Astrocyte (in vitro differentiated cells and primary cell): Measurements from ENCODE around the gene USP16. TPM values are rescaled to one million over a fixed set of nuclear protein-coding genes. Genes with fewer than 3 reads are reported as not detected.

Source experiments
- DNase-seq: peaks from one replicate; pipeline ENCODE4 v3.0.0-alpha.2; 2010; ENCODE audit warnings: low read depth
- FAIRE-seq: peaks from 2 replicates; lab custom pipeline; 2011; peaks lifted over from hg19 to GRCh38; lab: Jason Lieb, UNC
- H2AFZ ChIP-seq: 2 replicates; pipeline ENCODE4 v1.6.0; 2012; ENCODE audit warnings: low read depth, low read length, inconsistent platforms
- H3K27ac ChIP-seq: 2 replicates; pipeline ENCODE4 v1.5.1; 2011; ENCODE audit warnings: low read depth, low read length, inconsistent platforms
- H3K27me3 ChIP-seq: 2 replicates; pipeline ENCODE4 v1.6.0; 2011; ENCODE audit warnings: low read length, inconsistent platforms; ENCODE audit not compliant: insufficient read depth
- H3K36me3 ChIP-seq: 2 replicates; pipeline ENCODE4 v1.5.1; 2011; ENCODE audit warnings: low read length, inconsistent platforms; ENCODE audit not compliant: insufficient read depth
- H3K4me1 ChIP-seq: 2 replicates; pipeline ENCODE4 v1.5.1; 2011; ENCODE audit warnings: low read length, inconsistent platforms; ENCODE audit not compliant: insufficient read depth
- H3K4me2 ChIP-seq: 2 replicates; pipeline ENCODE4 v1.6.0; 2012; ENCODE audit warnings: low read length, inconsistent platforms
- H3K4me3 ChIP-seq: 2 replicates; pipeline ENCODE4 v1.5.1; 2011; ENCODE audit warnings: low read depth, mild to moderate bottlenecking, low read length, inconsistent platforms; ENCODE audit not compliant: insufficient read depth
- H3K79me2 ChIP-seq: 2 replicates; pipeline ENCODE4 v1.6.0; 2012; ENCODE audit warnings: mild to moderate bottlenecking, low read length, inconsistent platforms; ENCODE audit not compliant: insufficient read depth
- H3K9ac ChIP-seq: 2 replicates; pipeline ENCODE4 v1.6.0; 2012; ENCODE audit warnings: mild to moderate bottlenecking, low read length, inconsistent platforms
- H3K9me3 ChIP-seq: 2 replicates; pipeline ENCODE4 v1.5.1; 2012; ENCODE audit warnings: low read depth, mild to moderate bottlenecking, low read length, inconsistent platforms; ENCODE audit not compliant: insufficient read depth
- H4K20me1 ChIP-seq: 2 replicates; pipeline ENCODE4 v1.6.0; 2012; ENCODE audit warnings: low read length, inconsistent platforms; ENCODE audit not compliant: insufficient read depth
- H3K27ac Mint-ChIP-seq: one replicate; pipeline ENCODE4 v1.8.0; 2021; ENCODE audit warnings: mild to moderate bottlenecking, mixed read lengths; ENCODE audit not compliant: unreplicated experiment
- H3K27me3 Mint-ChIP-seq: one replicate; pipeline ENCODE4 v1.8.0; 2021; ENCODE audit warnings: low read depth, mixed read lengths; ENCODE audit not compliant: unreplicated experiment
- H3K36me3 Mint-ChIP-seq: one replicate; pipeline ENCODE4 v1.8.0; 2021; ENCODE audit warnings: low read depth, mixed read lengths; ENCODE audit not compliant: unreplicated experiment
- H3K4me1 Mint-ChIP-seq: one replicate; pipeline ENCODE4 v1.8.0; 2021; ENCODE audit warnings: low read depth, mixed read lengths; ENCODE audit not compliant: unreplicated experiment
- H3K4me3 Mint-ChIP-seq: one replicate; pipeline ENCODE4 v1.8.0; 2021; ENCODE audit warnings: mild to moderate bottlenecking, moderate library complexity, mixed read lengths; ENCODE audit not compliant: unreplicated experiment
- H3K9me3 Mint-ChIP-seq: one replicate; pipeline ENCODE4 v1.8.0; 2021; ENCODE audit warnings: mild to moderate bottlenecking, mixed read lengths; ENCODE audit not compliant: unreplicated experiment
- CTCF ChIP-seq: IDR thresholded peaks from 2 replicates; pipeline ENCODE4 v1.5.1; 2011; ENCODE audit warnings: low read depth, mild to moderate bottlenecking, inconsistent platforms, low read length, moderate library complexity; ENCODE audit not compliant: insufficient read depth
- EZH2 ChIP-seq: IDR thresholded peaks from 2 replicates; pipeline ENCODE4 v1.6.1; 2012; ENCODE audit warnings: mild to moderate bottlenecking, low read length, inconsistent platforms; ENCODE audit not compliant: insufficient read depth
- total RNA-seq: library from RNA; stranded (reverse); gene quantifications from 2 replicates; pipeline ENCODE4 v1.2.1, GENCODE V29; 2021

The USP16 gene
- total RNA-seq, 1 donor from 2014 or later = 30.3 TPM

DNA sequence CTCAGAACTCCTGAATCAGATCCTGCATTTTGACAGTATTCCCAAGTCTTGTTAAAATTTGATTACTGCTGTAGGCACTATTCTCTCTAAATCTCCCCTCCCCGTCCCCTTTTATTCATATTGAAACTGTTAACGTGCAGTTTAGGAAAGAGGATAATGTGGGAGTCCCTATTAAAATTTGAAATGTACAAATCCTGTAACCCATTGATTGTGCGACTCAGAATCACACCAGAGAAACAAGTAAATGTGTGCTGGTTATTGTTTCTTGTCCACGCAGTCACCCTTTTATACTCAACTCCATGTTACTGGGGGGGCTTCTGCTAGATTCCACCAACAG is 31.2 kb upstream of the USP16 start:
- no peaks in the 10 kb centered on the region for H3K27me3 ChIP-seq
- H2AFZ ChIP-seq = peak overlapping the region; percentile 77
- Mint-ChIP-seq H3K27ac (peak overlapping the region; percentile 88), H3K4me1 (no peaks in the 10 kb centered on the region), H3K9me3 (no peaks in the 10 kb centered on the region), H3K4me3 (peak overlapping the region; percentile 96), H3K27me3 (no peaks in the 10 kb centered on the region), H3K36me3 (no peaks in the 10 kb centered on the region)
- no peaks in the 10 kb centered on the region for H3K36me3 ChIP-seq
- no peak for FAIRE-seq
- TF ChIP-seq EZH2 = no peak
- TF ChIP-seq CTCF = no peak
- peak overlapping the region; percentile 81 for H3K4me2 ChIP-seq
- H3K4me3 ChIP-seq = peak overlapping the region; percentile 96
- H3K4me1 ChIP-seq = peaks cover 10% of the 10 kb centered on the region
- no peaks in the 10 kb centered on the region for H3K9me3 ChIP-seq
- no peak for DNase-seq
- H4K20me1 ChIP-seq = peaks cover 6% of the 10 kb centered on the region
- peak overlapping the region; percentile 94 for H3K9ac ChIP-seq
- peaks cover 43% of the 10 kb centered on the region for H3K79me2 ChIP-seq
- peak overlapping the region; percentile 71 for H3K27ac ChIP-seq

GRCh38 chr21:29002442-29003144 is 21.9 kb upstream of the USP16 start:
- Mint-ChIP-seq H3K27ac (peak overlapping the region; percentile 97), H3K36me3 (peaks cover 2% of the 10 kb centered on the region), H3K4me1 (no peaks in the 10 kb centered on the region), H3K9me3 (no peaks in the 10 kb centered on the region), H3K27me3 (no peaks in the 10 kb centered on the region), H3K4me3 (peak overlapping the region; percentile 87)
- Histone ChIP-seq H3K36me3 (peaks cover 2% of the 10 kb centered on the region), H3K27ac (peak overlapping the region; percentile 92), H2AFZ (peak overlapping the region; percentile 99), H3K4me3 (peak overlapping the region; percentile 85), H4K20me1 (no peaks in the 10 kb centered on the region), H3K27me3 (no peaks in the 10 kb centered on the region), H3K4me2 (peak overlapping the region; percentile 91), H3K9ac (peak overlapping the region; percentile 95), H3K4me1 (peaks cover 3% of the 10 kb centered on the region), H3K79me2 (no peaks in the 10 kb centered on the region), H3K9me3 (no peaks in the 10 kb centered on the region)
- DNase-seq (peak; percentile 95), FAIRE-seq (peak; percentile 66)
- TF ChIP-seq EZH2 = no peak
- TF ChIP-seq CTCF = no peak

- no peak for DNase-seq
- H4K20me1 ChIP-seq = no peaks in the 10 kb centered on the region
- peaks cover 3% of the 10 kb centered on the region for H3K4me1 Mint-ChIP-seq
- H3K27ac ChIP-seq = no peak overlapping the region
- H3K4me3 Mint-ChIP-seq = peak overlapping the region; percentile 54
- H3K27ac Mint-ChIP-seq = no peak overlapping the region
- H3K9me3 Mint-ChIP-seq = no peaks in the 10 kb centered on the region
- H3K4me2 ChIP-seq = no peak overlapping the region
- H3K36me3 Mint-ChIP-seq = peaks cover 2% of the 10 kb centered on the region
- H3K4me1 ChIP-seq = peaks cover 3% of the 10 kb centered on the region
- H2AFZ ChIP-seq = no peak overlapping the region
- H3K4me3 ChIP-seq = no peak overlapping the region
- H3K36me3 ChIP-seq = peaks cover 8% of the 10 kb centered on the region
- no peaks in the 10 kb centered on the region for H3K27me3 ChIP-seq
- no peak overlapping the region for H3K9ac ChIP-seq
- H3K9me3 ChIP-seq = no peaks in the 10 kb centered on the region
- no peaks in the 10 kb centered on the region for H3K27me3 Mint-ChIP-seq
- TF ChIP-seq CTCF (no peak), EZH2 (no peak)
- FAIRE-seq = no peak
- H3K79me2 ChIP-seq = no peaks in the 10 kb centered on the region
Measured at GRCh38 chr21:29005696-29006095, 18.8 kb upstream of the USP16 start.
